NCI-H774 (cell line): ENCODE results near the gene PROB1.
"Not testable (repeated sequence)": the region's sequence is repeated elsewhere in the genome, so short reads cannot be mapped to it uniquely, and the experiment has no call there.

Experiments
- DNase-seq: peaks from one replicate; lab custom pipeline; 2025; lab: John Stamatoyannopoulos, UW

Gene PROB1

GRCh38 chr5:139394654-139395566 is at the start of gene PROB1:
PROB1 (minus strand) TSS chr5:139395104; CDS start chr5:139395081, 23 bp downstream.
- no peak for DNase-seq

GRCh38 chr5:139443831-139444453 is 49.0 kb upstream of the PROB1 start:
- no peak for DNase-seq

- not testable (repeated sequence) for DNase-seq
Observed at GRCh38 chr5:139440416-139440815, 45.5 kb upstream of the PROB1 start.

- peak; percentile 86 for DNase-seq
Observed at GRCh38 chr5:139439013-139439903, 44.4 kb upstream of the PROB1 start, which contains the start of gene DNAJC18. DNAJC18 (minus strand) TSS chr5:139439525; CDS start chr5:139439445, 80 bp downstream.

GRCh38 chr5:139438707-139439012 is 43.8 kb upstream of the PROB1 start:
- DNase-seq: no peak

GRCh38 chr5:139435676-139436075 is 40.8 kb upstream of the PROB1 start:
- DNase-seq: no peak

GRCh38 chr5:139431706-139432105 is 36.8 kb upstream of the PROB1 start:
- no peak for DNase-seq

GRCh38 chr5:139430015-139430414 is 35.1 kb upstream of the PROB1 start:
- DNase-seq: no peak

- DNase-seq: no peak
Observed at GRCh38 chr5:139426203-139426885, 31.4 kb upstream of the PROB1 start.

- no peak for DNase-seq
Observed at GRCh38 chr5:139425497-139425896, 30.6 kb upstream of the PROB1 start.

GRCh38 chr5:139422307-139422893 is 27.5 kb upstream of the PROB1 start:
- peak; percentile 43 for DNase-seq

- no peak for DNase-seq
Observed at GRCh38 chr5:139419226-139420192, 24.6 kb upstream of the PROB1 start.

GRCh38 chr5:139418793-139419192 is 23.9 kb upstream of the PROB1 start:
- DNase-seq: no peak

GRCh38 chr5:139417214-139417613 is 22.3 kb upstream of the PROB1 start:
- DNase-seq: no peak

GRCh38 chr5:139416651-139417050 is 21.7 kb upstream of the PROB1 start:
- no peak for DNase-seq

GRCh38 chr5:139415869-139416268 is 21.0 kb upstream of the PROB1 start:
- DNase-seq: no peak

- no peak for DNase-seq
Observed at GRCh38 chr5:139415221-139415861, 20.4 kb upstream of the PROB1 start.

- DNase-seq: no peak
Observed at GRCh38 chr5:139414581-139415130, 19.8 kb upstream of the PROB1 start.

GRCh38 chr5:139413963-139414362 is 19.1 kb upstream of the PROB1 start:
- no peak for DNase-seq
